H1 (cell line): Measurements from ENCODE around the gene SLC2A5. TPM values are rescaled to one million over a fixed set of nuclear protein-coding genes. Genes with fewer than 3 reads are reported as not detected.

Experiments used
- CTCF ChIA-PET: fragments of 300-600 bp; sonication (Branson Sonifier 250); formaldehyde crosslinking; loops from one replicate; lab custom pipeline; 2021; ENCODE audit not compliant: partially characterized antibody; lab: Charles Lee
- POLR2A ChIA-PET: fragments of 300-600 bp; sonication (Branson Sonifier 250); formaldehyde crosslinking; loops from one replicate; lab custom pipeline; 2021; ENCODE audit warnings: inconsistent platforms; ENCODE audit not compliant: partially characterized antibody; lab: Charles Lee
- DNase-seq, 2 experiments: peaks; one replicate each; pipeline versions ENCODE4 v3.0.0 to v3.0.0-alpha.2; 2010 to 2022; ENCODE audit warnings: low spot score in 2 of 2, low read depth in 1 of 2, mixed read lengths in 1 of 2
- FAIRE-seq: peaks from 2 replicates; lab custom pipeline; 2011; peaks lifted over from hg19 to GRCh38; lab: Jason Lieb, UNC
- H2AFZ ChIP-seq: 2 replicates; pipeline ENCODE4 v1.8.1; 2012; ENCODE audit warnings: low read length, inconsistent platforms
- H2AK5ac ChIP-seq: 2 replicates; pipeline ENCODE4 v1.6.1; 2013; ENCODE audit warnings: low read depth, low read length
- H2BK120ac ChIP-seq: replicated peaks from 2 replicates; pipeline ENCODE3; 2013; ENCODE audit warnings: low read depth, low read length, inconsistent platforms
- H2BK12ac ChIP-seq: 2 replicates; pipeline ENCODE4 v1.6.1; 2013; ENCODE audit warnings: low read depth, low read length
- H2BK15ac ChIP-seq: 2 replicates; pipeline ENCODE4 v1.6.1; 2013; ENCODE audit warnings: low read length
- H2BK20ac ChIP-seq: 2 replicates; pipeline ENCODE4 v1.6.1; 2013; ENCODE audit warnings: low read length
- H2BK5ac ChIP-seq: 2 replicates; pipeline ENCODE4 v1.6.1; 2013; ENCODE audit warnings: low read depth, low read length
- H3K14ac ChIP-seq: 2 replicates; pipeline ENCODE4 v1.6.1; 2013; ENCODE audit warnings: inconsistent platforms; ENCODE audit not compliant: insufficient read length
- H3K18ac ChIP-seq: 2 replicates; pipeline ENCODE4 v1.6.1; 2013; ENCODE audit warnings: low read length; ENCODE audit errors: extremely low read depth
- H3K23ac ChIP-seq: 2 replicates; pipeline ENCODE4 v1.6.1; 2013; ENCODE audit warnings: inconsistent platforms; ENCODE audit not compliant: insufficient read length
- H3K23me2 ChIP-seq: 2 replicates; pipeline ENCODE4 v1.6.1; 2013; ENCODE audit warnings: low read depth, low read length
- H3K27ac ChIP-seq: 2 replicates; pipeline ENCODE4 v1.6.1; 2011; ENCODE audit warnings: low read depth, low read length, inconsistent platforms
- H3K27me3 ChIP-seq, 4 experiments: replicated peaks in 1 of 4; 1 replicate in 1 of 4; 2 replicates in 3 of 4; pipeline versions ENCODE4 v1.6.1 to v1.8.1; 2011 to 2013; ENCODE audit warnings: low read length in 3 of 4, mild to moderate bottlenecking in 3 of 4, inconsistent platforms in 2 of 4, mixed read lengths in 2 of 4, moderate library complexity in 1 of 4; ENCODE audit not compliant: control insufficient read depth in 3 of 4, insufficient read depth in 3 of 4; ENCODE audit errors: extremely low read depth in 1 of 4
- H3K36me3 ChIP-seq, 4 experiments: 2 replicates each; pipeline versions ENCODE4 v1.6.1 to v1.8.1; 2011 to 2013; ENCODE audit warnings: mild to moderate bottlenecking in 4 of 4, low read length in 3 of 4, moderate library complexity in 2 of 4, control low read depth in 1 of 4, inconsistent platforms in 1 of 4; ENCODE audit not compliant: insufficient read depth in 4 of 4, control insufficient read depth in 2 of 4
- H3K4ac ChIP-seq: replicated peaks from 2 replicates; pipeline ENCODE3; 2013; ENCODE audit warnings: low read length, low read depth, mixed read lengths, inconsistent platforms; ENCODE audit not compliant: insufficient read length
- H3K4me1 ChIP-seq, 4 experiments: replicated peaks in 1 of 4; 1 replicate in 1 of 4; 2 replicates in 3 of 4; pipeline versions ENCODE4 v1.6.1 to v1.8.1; 2011 to 2013; ENCODE audit warnings: low read length in 3 of 4, inconsistent platforms in 2 of 4, mixed read lengths in 1 of 4; ENCODE audit not compliant: insufficient read depth in 4 of 4, control insufficient read depth in 3 of 4
- H3K4me2 ChIP-seq, 2 experiments: 2 replicates each; pipeline versions ENCODE4 v1.6.1 to v1.8.1; 2011 to 2013; ENCODE audit warnings: low read depth in 2 of 2, low read length in 2 of 2, control low read depth in 1 of 2, inconsistent platforms in 1 of 2, mild to moderate bottlenecking in 1 of 2; ENCODE audit not compliant: insufficient read depth in 1 of 2
- H3K4me3 ChIP-seq, 4 experiments: fragments of 200-600, 300-600 bp in 1 of 4; sonication (generic), shearing (Covaris generic), sonication (Bioruptor Twin) in 1 of 4; 2 replicates each; pipeline versions ENCODE4 v1.5.1 to v1.8.1; 2011 to 2016; ENCODE audit warnings: low read length in 4 of 4, low read depth in 3 of 4, control low read depth in 2 of 4, inconsistent platforms in 2 of 4, mild to moderate bottlenecking in 2 of 4, mixed read lengths in 1 of 4, moderate library complexity in 1 of 4; ENCODE audit not compliant: insufficient read depth in 2 of 4; ENCODE audit errors: extremely low read depth in 1 of 4
- H3K56ac ChIP-seq: replicated peaks from 2 replicates; pipeline ENCODE3; 2013; ENCODE audit warnings: low read depth, mild to moderate bottlenecking, mixed read lengths, low read length, inconsistent platforms; ENCODE audit not compliant: insufficient read length
- H3K79me1 ChIP-seq: 2 replicates; pipeline ENCODE4 v1.6.1; 2013; ENCODE audit warnings: low read depth, low read length, control low read depth
- H3K79me2 ChIP-seq, 2 experiments: 2 replicates each; pipeline versions ENCODE4 v1.6.1 to v1.8.1; 2012 to 2013; ENCODE audit warnings: low read length in 2 of 2, mild to moderate bottlenecking in 2 of 2, inconsistent platforms in 1 of 2; ENCODE audit not compliant: insufficient read depth in 2 of 2, control insufficient read depth in 1 of 2
- H3K9ac ChIP-seq, 4 experiments: replicated peaks in 1 of 4; 1 replicate in 1 of 4; 2 replicates in 3 of 4; pipeline versions ENCODE4 v1.6.1 to v1.8.1; 2011 to 2013; ENCODE audit warnings: low read depth in 3 of 4, low read length in 3 of 4, control low read depth in 2 of 4, mild to moderate bottlenecking in 2 of 4, moderate library complexity in 2 of 4, inconsistent platforms in 1 of 4; ENCODE audit errors: extremely low read depth in 1 of 4
- H3K9me3 ChIP-seq, 2 experiments: 2 replicates each; pipeline versions ENCODE4 v1.6.1 to v1.8.1; 2012 to 2013; ENCODE audit warnings: mild to moderate bottlenecking in 2 of 2, moderate library complexity in 2 of 2, control low read depth in 1 of 2, inconsistent platforms in 1 of 2, low read depth in 1 of 2, low read length in 1 of 2, mixed read lengths in 1 of 2; ENCODE audit not compliant: insufficient read depth in 2 of 2
- H4K20me1 ChIP-seq, 2 experiments: replicated peaks in 1 of 2; 2 replicates each; pipeline versions ENCODE3 to v1.8.1; 2011 to 2013; ENCODE audit warnings: inconsistent platforms in 2 of 2, low read length in 2 of 2, mild to moderate bottlenecking in 1 of 2; ENCODE audit not compliant: insufficient read depth in 2 of 2, control insufficient read depth in 1 of 2
- H4K5ac ChIP-seq: 2 replicates; pipeline ENCODE4 v1.6.1; 2013; ENCODE audit warnings: low read length, low read depth, mixed read lengths, inconsistent platforms; ENCODE audit not compliant: insufficient read length
- H4K8ac ChIP-seq: 2 replicates; pipeline ENCODE4 v1.8.0; 2013; ENCODE audit warnings: mild to moderate bottlenecking, moderate library complexity, low read length, inconsistent platforms; ENCODE audit not compliant: insufficient read depth; ENCODE audit errors: extremely low read depth
- H4K91ac ChIP-seq: replicated peaks from 2 replicates; pipeline ENCODE3; 2013; ENCODE audit warnings: low read length, mixed read lengths, inconsistent platforms; ENCODE audit not compliant: insufficient read length
- CTCF ChIP-seq, 3 experiments: IDR thresholded peaks; 1 replicate in 2 of 3; 2 replicates in 1 of 3; pipeline versions ENCODE4 v1.5.1 to v1.6.1; 2011; ENCODE audit warnings: low read length in 3 of 3, mild to moderate bottlenecking in 3 of 3, inconsistent platforms in 2 of 3, low read depth in 1 of 3, moderate library complexity in 1 of 3; ENCODE audit not compliant: insufficient read depth in 1 of 3; ENCODE audit errors: control extremely low read depth in 1 of 3
- GTF2F1 ChIP-seq: IDR thresholded peaks from 2 replicates; pipeline ENCODE4 v1.6.1; 2012; ENCODE audit warnings: low read depth, low read length, improper control_type of control experiment, borderline replicate concordance
- JUN ChIP-seq: IDR thresholded peaks from 2 replicates; pipeline ENCODE4 v1.6.1; 2011; ENCODE audit warnings: low read depth, mild to moderate bottlenecking, improper control_type of control experiment, low read length
- KDM1A ChIP-seq: fragments of 200-600, 300-600 bp; sonication (generic); IDR thresholded peaks from 2 replicates; pipeline ENCODE4 v1.7.1; 2016; ENCODE audit warnings: mild to moderate bottlenecking, low read length, borderline replicate concordance
- POLR2A ChIP-seq, 2 experiments: IDR thresholded peaks; 1 replicate in 1 of 2; 2 replicates in 1 of 2; pipeline ENCODE4 v1.6.1; 2011; ENCODE audit warnings: low read depth in 2 of 2, low read length in 2 of 2, mild to moderate bottlenecking in 2 of 2; ENCODE audit errors: control extremely low read depth in 1 of 2
- RAD21 ChIP-seq, 2 experiments: IDR thresholded peaks in 1 of 2; conservative IDR thresholded peaks in 1 of 2; 2 replicates each; pipeline ENCODE4 v1.6.1; 2011; ENCODE audit warnings: low read depth in 2 of 2, low read length in 2 of 2, improper control_type of control experiment in 1 of 2, inconsistent platforms in 1 of 2, mild to moderate bottlenecking in 1 of 2, moderate library complexity in 1 of 2
- YY1 ChIP-seq: IDR thresholded peaks from 2 replicates; pipeline ENCODE4 v1.6.1; 2011; ENCODE audit warnings: low read depth, mild to moderate bottlenecking, low read length
- WGBS, 2 experiments: shearing (Covaris generic) in 1 of 2; methylation state at CpG; one replicate each; pipeline versions ENCODE4 v1.1.6 to v1.1.7; 2013 to 2015; ENCODE audit warnings: low lambda C conversion rate in 2 of 2, mixed read lengths in 2 of 2, inconsistent platforms in 1 of 2, low coverage in 1 of 2, missing lambda C conversion rate in 1 of 2; ENCODE audit not compliant: insufficient replicate concordance in 2 of 2, insufficient coverage in 1 of 2, insufficient read length in 1 of 2; ENCODE audit errors: extremely low coverage in 1 of 2, missing lambda C conversion rate in 1 of 2; 5-methylcytosine and 5-hydroxymethylcytosine counted together
- polyA plus RNA-seq, 7 experiments: library from polyadenylated mRNA; depleted of rRNA in 3 of 7; stranded (reverse) in 5 of 7; unstranded in 2 of 7; fragments of >200 nt in 5 of 7; fragments of 200-250 nt in 2 of 7; gene quantifications; 1 replicate in 5 of 7; 2 replicates in 1 of 7; 4 replicates in 1 of 7; pipeline versions ENCODE4 v1.2.1 to v1.2.3, GENCODE V29; 2011 to 2013; ENCODE audit warnings: missing spikeins in 2 of 7, mixed read lengths in 2 of 7
- total RNA-seq: library from RNA; stranded (reverse); fragmentation: NEBNext Ultra II Directional; extraction: Animal tissue kit (Norgen Biotek cat#: 25700); gene quantifications from 2 replicates; pipeline ENCODE4 v1.2.1, GENCODE V29; 2021

The SLC2A5 gene
- total and polyA plus RNA-seq, 2 of the 8 experiments (the other 6 are each of a cell fraction or from before 2014, with no cell fraction given) = 0.12 TPM; not detected in 1

GRCh38 chr1:8987881-8988617 is 81.4 kb downstream of the SLC2A5 start:
- peak; percentile 83 to 93 for TF ChIP-seq RAD21 (IDR thresholded peaks at IDR 0.05 in 1 of 2, conservative IDR thresholded peaks at IDR 0.05 in 1 of 2; ENCODE audit: low read depth in 2 of 2, low read length in 2 of 2)
- peak; percentile 37; the same call in 1 of the 2 replicates for TF ChIP-seq KDM1A
- TF ChIP-seq POLR2A (IDR thresholded peaks at IDR 0.05; ENCODE audit: control extremely low read depth in 1 of 2, low read depth in 2 of 2, low read length in 2 of 2) = no peak
- no peak for TF ChIP-seq JUN
- 0 out of 2 replicates have a peak, but pooled peaks have one; percentile 19 for TF ChIP-seq YY1
- no peak for TF ChIP-seq GTF2F1
- TF ChIP-seq CTCF (IDR thresholded peaks at IDR 0.05; ENCODE audit: control extremely low read depth in 1 of 3, insufficient read depth in 1 of 3, low read depth in 1 of 3, low read length in 3 of 3) = peak; percentile 89 to 95 (median 94)
- H3K36me3 ChIP-seq = no peaks in the 10 kb centered on the region
- H3K27ac ChIP-seq = no peak overlapping the region
- H3K27me3 ChIP-seq = no peaks in the 10 kb centered on the region
- H4K20me1 ChIP-seq = no peaks in the 10 kb centered on the region
- H3K18ac ChIP-seq = 0 out of 2 replicates have a peak overlapping the region, but pooled peaks have one; percentile 9
- FAIRE-seq (peak; percentile 88), DNase-seq (peak in 1 of 2 experiments; percentile 95)
- 0 out of 2 replicates have a peak overlapping the region, but pooled peaks have one; percentile 68 for H2BK12ac ChIP-seq
- ChIA-PET CTCF (interaction anchor here (0.6 to 5.9 kb wide), 34 partner anchors 10 to 730 kb away, joined by 3 to 45 read pairs (median 4); no protein-coding TSS in a partner anchor), POLR2A (interaction anchor here (0.6 to 1.9 kb wide), 5 partner anchors 110 to 128 kb away, joined by 3 to 8 read pairs (median 3); no protein-coding TSS in a partner anchor)
- H3K9me3 ChIP-seq = peaks cover 0 to 4% of the 10 kb centered on the region in 2 experiments; a peak in 2 of 4 replicates
- H3K4me2 ChIP-seq = no peak overlapping the region
- H3K79me2 ChIP-seq = no peaks in the 10 kb centered on the region
- H2AFZ ChIP-seq = peak overlapping the region; percentile 84
- H3K4me3 ChIP-seq = no peak overlapping the region
- H3K23ac ChIP-seq = no peak overlapping the region
- H2AK5ac ChIP-seq = no peak overlapping the region
- 33% methylated on average over 9 of the region's 9 CpGs; no CpG with 5 or more reads in 1 of the 2 experiments for WGBS, 2 experiments
- peaks cover 0 to 2% (median 0%) of the 10 kb centered on the region in 4 experiments; a peak in 2 of 7 replicates for H3K4me1 ChIP-seq
- H4K91ac ChIP-seq = peak overlapping the region; percentile 68
- H3K79me1 ChIP-seq = no peaks in the 10 kb centered on the region
- H2BK120ac ChIP-seq = no peak overlapping the region
- H2BK15ac ChIP-seq = 0 out of 2 replicates have a peak overlapping the region, but pooled peaks have one; percentile 92
- no peak overlapping the region for H3K56ac ChIP-seq
- no peak overlapping the region for H3K14ac ChIP-seq
- H3K23me2 ChIP-seq = no peaks in the 10 kb centered on the region
- H4K5ac ChIP-seq = no peak overlapping the region
- H3K4ac ChIP-seq = no peak overlapping the region
- H4K8ac ChIP-seq = no peak overlapping the region; the same call in 1 of the 2 replicates
- no peak overlapping the region for H2BK20ac ChIP-seq
- H3K9ac ChIP-seq = no peak overlapping the region
- H2BK5ac ChIP-seq = no peak overlapping the region
